ENCODE measurements around the gene PIWIL4. TPM values are rescaled to one million over a fixed set of nuclear protein-coding genes. Genes with fewer than 3 reads are reported as not detected.

PIWIL4 gene
- total RNA-seq, 2 experiments from 2014 or later = 0.15 to 0.22 TPM

DNA sequence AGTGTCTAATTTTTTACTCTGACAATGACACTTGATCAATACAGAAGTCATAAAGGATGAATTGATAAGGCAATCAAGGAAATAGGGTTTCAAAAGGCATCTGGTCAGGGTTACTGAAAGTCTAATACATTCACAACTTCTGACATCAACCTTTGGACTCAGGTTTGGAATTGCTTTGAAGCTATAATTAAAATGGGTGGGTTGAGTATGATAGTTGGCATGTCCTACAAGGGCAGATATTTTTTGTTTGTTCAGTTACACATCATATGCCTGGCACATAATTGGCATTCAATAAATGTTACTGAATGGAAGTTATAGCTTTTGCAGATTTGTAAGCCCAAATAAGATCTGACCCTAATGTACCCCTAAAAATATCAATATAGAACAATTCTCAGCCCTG, 30.8 kb upstream of the PIWIL4 start:
- H3K79me2 ChIP-seq (ENCODE audit: insufficient read depth, low read depth, low read length) = no peaks in the 10 kb centered on the region
- H4K20me1 ChIP-seq (ENCODE audit: insufficient read depth, low read length) = no peaks in the 10 kb centered on the region
- POLR2A ChIA-PET = interaction anchor here (0.7 kb wide), 1 partner anchor 255 kb away, joined by 3 read pairs; no protein-coding TSS in a partner anchor
- BruUV-seq (replicated peaks) = no TSS peak
- intact Hi-C loops (cut with micrococcal nuclease; ENCODE audit: unreplicated experiment) = no loop called here
- H2AFZ ChIP-seq (ENCODE audit: low read length) = no peak overlapping the region
- H3K9me3 ChIP-seq (ENCODE audit: low read length) = no peaks in the 10 kb centered on the region
- no peak for DNase-seq (ENCODE audit: low spot score)
- CTCF ChIA-PET (ENCODE audit: unreplicated experiment) = no interaction called here
- no peak overlapping the region for H3K4me2 ChIP-seq (ENCODE audit: low read length)
- H3K36me3 ChIP-seq (ENCODE audit: insufficient read depth, low read length) = no peaks in the 10 kb centered on the region
- no peaks in the 10 kb centered on the region for H3K4me1 ChIP-seq (ENCODE audit: insufficient read depth, low read length, poor library complexity, severe bottlenecking)
- H3K27ac ChIP-seq (ENCODE audit: low read depth, low read length, poor library complexity, severe bottlenecking) = no peak overlapping the region
- H3K4me3 ChIP-seq (ENCODE audit: low read depth, low read length, poor library complexity, severe bottlenecking) = no peak overlapping the region
- no peaks in the 10 kb centered on the region for H3K9me2 ChIP-seq (ENCODE audit: insufficient read depth, low read length)
- TF ChIP-seq EZH2phosphoT487 (IDR thresholded peaks at IDR 0.05; ENCODE audit: borderline replicate concordance, low read depth, low read length) = no peak
- TF ChIP-seq, protein P1, sequence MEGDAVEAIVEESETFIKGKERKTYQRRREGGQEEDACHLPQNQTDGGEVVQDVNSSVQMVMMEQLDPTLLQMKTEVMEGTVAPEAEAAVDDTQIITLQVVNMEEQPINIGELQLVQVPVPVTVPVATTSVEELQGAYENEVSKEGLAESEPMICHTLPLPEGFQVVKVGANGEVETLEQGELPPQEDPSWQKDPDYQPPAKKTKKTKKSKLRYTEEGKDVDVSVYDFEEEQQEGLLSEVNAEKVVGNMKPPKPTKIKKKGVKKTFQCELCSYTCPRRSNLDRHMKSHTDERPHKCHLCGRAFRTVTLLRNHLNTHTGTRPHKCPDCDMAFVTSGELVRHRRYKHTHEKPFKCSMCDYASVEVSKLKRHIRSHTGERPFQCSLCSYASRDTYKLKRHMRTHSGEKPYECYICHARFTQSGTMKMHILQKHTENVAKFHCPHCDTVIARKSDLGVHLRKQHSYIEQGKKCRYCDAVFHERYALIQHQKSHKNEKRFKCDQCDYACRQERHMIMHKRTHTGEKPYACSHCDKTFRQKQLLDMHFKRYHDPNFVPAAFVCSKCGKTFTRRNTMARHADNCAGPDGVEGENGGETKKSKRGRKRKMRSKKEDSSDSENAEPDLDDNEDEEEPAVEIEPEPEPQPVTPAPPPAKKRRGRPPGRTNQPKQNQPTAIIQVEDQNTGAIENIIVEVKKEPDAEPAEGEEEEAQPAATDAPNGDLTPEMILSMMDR (conservative IDR thresholded peaks at IDR 0.05; ENCODE audit: low read length) = no peak

DNA sequence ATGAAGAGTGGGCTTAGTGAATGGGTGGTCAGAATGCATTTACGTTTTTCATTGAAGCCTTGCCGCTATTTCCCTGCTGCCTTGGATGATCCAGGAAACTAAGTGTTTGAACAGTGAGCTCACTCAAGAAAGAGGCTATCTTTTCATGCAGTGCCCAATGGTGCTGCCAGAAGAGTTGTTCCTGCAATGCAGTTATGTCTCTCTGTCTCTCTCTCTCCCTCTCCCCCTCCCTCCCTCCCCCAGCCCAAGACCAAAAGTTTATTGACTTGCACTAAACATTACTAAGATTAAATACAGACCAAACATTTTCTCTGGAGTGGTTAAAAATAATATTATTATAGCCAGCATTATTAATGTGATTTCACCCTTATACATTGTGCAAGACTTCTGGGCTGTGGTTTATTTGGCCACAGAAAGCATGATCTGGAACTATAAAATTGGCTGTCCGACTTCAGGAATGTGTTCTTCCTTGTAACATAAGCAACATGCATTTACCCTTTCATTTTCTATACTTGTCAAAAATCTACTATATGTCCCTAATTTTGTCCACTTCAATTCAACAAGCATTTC, 30.1 kb upstream of the PIWIL4 start:
- H3K4me1 ChIP-seq (ENCODE audit: insufficient read depth, low read length, poor library complexity, severe bottlenecking) = no peaks in the 10 kb centered on the region
- POLR2A ChIA-PET = interaction anchor here (0.7 kb wide), 1 partner anchor 254 kb away, joined by 3 read pairs; no protein-coding TSS in a partner anchor
- H3K4me2 ChIP-seq (ENCODE audit: low read length) = no peak overlapping the region
- CTCF ChIA-PET (ENCODE audit: unreplicated experiment) = no interaction called here
- H3K9me2 ChIP-seq (ENCODE audit: insufficient read depth, low read length) = no peaks in the 10 kb centered on the region
- no peaks in the 10 kb centered on the region for H3K79me2 ChIP-seq (ENCODE audit: insufficient read depth, low read depth, low read length)
- no peak for DNase-seq (ENCODE audit: low spot score)
- no peak overlapping the region for H2AFZ ChIP-seq (ENCODE audit: low read length)
- H3K9me3 ChIP-seq (ENCODE audit: low read length) = no peaks in the 10 kb centered on the region
- no TSS peak for BruUV-seq (replicated peaks)
- H3K27ac ChIP-seq (ENCODE audit: low read depth, low read length, poor library complexity, severe bottlenecking) = no peak overlapping the region
- no peak overlapping the region for H3K4me3 ChIP-seq (ENCODE audit: low read depth, low read length, poor library complexity, severe bottlenecking)
- H3K36me3 ChIP-seq (ENCODE audit: insufficient read depth, low read length) = no peaks in the 10 kb centered on the region
- no peaks in the 10 kb centered on the region for H4K20me1 ChIP-seq (ENCODE audit: insufficient read depth, low read length)
- intact Hi-C loops (cut with micrococcal nuclease; ENCODE audit: unreplicated experiment) = no loop called here
- TF ChIP-seq, protein P1 (conservative IDR thresholded peaks at IDR 0.05; ENCODE audit: low read length) = no peak
- no peak for TF ChIP-seq EZH2phosphoT487 (IDR thresholded peaks at IDR 0.05; ENCODE audit: borderline replicate concordance, low read depth, low read length)

GRCh38 chr11:94539420-94539819, 27.7 kb upstream of the PIWIL4 start:
- no TSS peak for BruUV-seq (replicated peaks)
- Histone ChIP-seq H3K4me1 (ENCODE audit: insufficient read depth, low read length, poor library complexity, severe bottlenecking) (peaks cover 4% of the 10 kb centered on the region), H3K9me3 (ENCODE audit: low read length) (no peaks in the 10 kb centered on the region), H4K20me1 (ENCODE audit: insufficient read depth, low read length) (no peaks in the 10 kb centered on the region), H2AFZ (ENCODE audit: low read length) (no peak overlapping the region), H3K9me2 (ENCODE audit: insufficient read depth, low read length) (no peaks in the 10 kb centered on the region), H3K4me2 (ENCODE audit: low read length) (no peak overlapping the region), H3K79me2 (ENCODE audit: insufficient read depth, low read depth, low read length) (no peaks in the 10 kb centered on the region), H3K4me3 (ENCODE audit: low read depth, low read length, poor library complexity, severe bottlenecking) (no peak overlapping the region), H3K36me3 (ENCODE audit: insufficient read depth, low read length) (no peaks in the 10 kb centered on the region), H3K27ac (ENCODE audit: low read depth, low read length, poor library complexity, severe bottlenecking) (no peak overlapping the region)
- no peak for TF ChIP-seq EZH2phosphoT487 (IDR thresholded peaks at IDR 0.05; ENCODE audit: borderline replicate concordance, low read depth, low read length)
- TF ChIP-seq, protein P1 (conservative IDR thresholded peaks at IDR 0.05; ENCODE audit: low read length) = no peak
- no peak for DNase-seq (ENCODE audit: low spot score)
- ChIA-PET POLR2A (no interaction called here), CTCF (ENCODE audit: unreplicated experiment) (no interaction called here)
- intact Hi-C loops (cut with micrococcal nuclease; ENCODE audit: unreplicated experiment) = no loop called here
